HG03571 (cell line): Measurements from ENCODE around the gene UCKL1.

Source experiments
- ATAC-seq: cut with Tn5 transposase; IDR thresholded peaks from one replicate; pipeline ENCODE4 v1.9.1; 2021; ENCODE audit not compliant: unreplicated experiment

The UCKL1 gene

GRCh38 chr20:63959699-63960075 lies 3.5 kb upstream of the UCKL1 start:
- no peak for ATAC-seq

DNA sequence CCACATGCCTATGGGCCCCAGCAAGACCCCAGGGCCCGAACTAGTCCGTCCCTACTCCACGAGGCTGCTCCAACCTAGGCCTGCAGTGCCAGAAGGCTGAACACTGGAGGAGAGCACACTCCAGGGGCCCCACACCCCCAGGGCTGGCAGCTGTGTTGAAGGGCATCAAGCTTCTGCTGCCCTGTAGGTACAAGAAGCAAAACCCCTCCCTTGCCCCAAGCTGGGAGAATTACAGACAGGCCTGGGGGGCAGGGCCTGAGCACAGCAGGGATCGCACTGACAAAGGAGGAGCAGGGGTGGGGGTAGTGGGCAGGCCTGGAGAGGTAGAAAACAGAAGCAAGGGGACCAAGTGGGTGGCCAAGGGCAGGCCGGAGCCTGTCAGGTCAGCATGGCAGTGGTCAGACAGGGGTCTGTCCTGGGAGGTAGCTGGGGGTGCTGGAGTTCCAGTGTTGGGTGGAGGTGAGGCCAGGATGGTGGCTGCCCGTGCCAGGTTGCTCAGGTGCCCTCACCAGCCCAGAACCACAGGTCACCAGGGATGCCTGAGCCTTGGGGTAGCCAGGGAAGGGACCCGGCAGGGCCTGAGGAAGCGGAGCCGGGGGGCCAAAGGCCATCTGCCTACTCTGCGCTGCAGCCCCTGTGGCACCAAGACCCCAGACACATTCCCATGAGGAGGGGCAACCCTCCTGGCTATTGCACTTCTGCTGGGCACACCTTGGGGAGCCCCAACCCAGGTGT lies 2.9 kb upstream of the UCKL1 start:
- no peak for ATAC-seq

DNA sequence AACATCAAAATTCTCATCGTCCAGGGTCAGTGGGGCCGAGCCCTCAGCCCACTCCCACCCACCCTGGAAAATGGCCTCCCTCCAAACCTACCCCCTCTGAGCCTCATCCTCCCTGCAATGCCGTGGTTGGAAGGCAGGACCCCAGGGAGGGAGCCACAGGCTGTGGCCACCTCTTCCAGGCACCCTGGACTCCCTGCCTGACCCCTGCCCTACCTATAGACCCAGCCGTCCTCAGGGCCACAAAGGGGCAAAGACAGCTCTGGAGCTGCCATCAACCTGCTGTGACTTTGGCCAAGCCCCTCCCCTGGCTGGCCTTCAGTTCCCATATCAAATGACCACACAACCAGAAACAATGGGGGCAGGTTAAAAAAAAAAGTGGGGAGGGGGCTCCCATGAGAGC lies 2.3 kb upstream of the UCKL1 start:
- no peak for ATAC-seq

DNA sequence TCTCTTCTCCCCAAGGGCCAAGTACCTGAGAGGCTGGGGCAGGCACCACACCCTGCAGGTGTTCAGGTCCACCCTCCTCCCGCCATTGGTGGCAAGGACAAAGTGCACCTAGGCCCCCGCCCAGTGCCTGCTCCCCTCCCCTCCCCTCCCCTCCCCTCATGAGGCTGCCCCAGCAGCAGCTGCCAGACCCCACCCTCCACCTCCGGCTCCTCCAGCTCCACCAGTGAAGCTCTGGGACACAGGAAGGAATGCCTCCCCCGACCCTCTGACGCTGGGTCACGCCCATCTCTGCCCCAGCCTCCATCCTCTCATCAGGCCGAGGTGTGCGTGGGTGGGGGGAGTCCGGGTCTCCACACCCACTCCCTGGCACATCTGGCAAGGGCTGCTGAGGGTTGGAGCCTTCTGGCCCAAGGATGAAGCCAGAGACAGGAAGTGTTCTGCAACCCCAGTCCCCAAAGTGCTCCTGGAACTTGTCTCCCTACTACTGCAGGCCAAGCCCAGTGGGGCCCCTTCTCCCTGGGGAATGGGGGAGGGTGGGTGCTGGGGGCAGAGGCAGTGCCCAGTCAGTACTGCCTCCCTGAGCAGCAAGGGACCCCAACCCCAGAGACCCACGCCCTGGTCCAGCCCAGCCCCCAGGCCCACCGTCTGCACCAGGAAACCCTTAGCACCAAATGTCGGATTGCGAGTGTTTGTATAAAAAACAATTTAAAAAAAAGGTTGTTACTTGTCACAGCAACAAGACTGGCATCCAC lies 1.6 kb upstream of the UCKL1 start:
- ATAC-seq, result no peak

DNA sequence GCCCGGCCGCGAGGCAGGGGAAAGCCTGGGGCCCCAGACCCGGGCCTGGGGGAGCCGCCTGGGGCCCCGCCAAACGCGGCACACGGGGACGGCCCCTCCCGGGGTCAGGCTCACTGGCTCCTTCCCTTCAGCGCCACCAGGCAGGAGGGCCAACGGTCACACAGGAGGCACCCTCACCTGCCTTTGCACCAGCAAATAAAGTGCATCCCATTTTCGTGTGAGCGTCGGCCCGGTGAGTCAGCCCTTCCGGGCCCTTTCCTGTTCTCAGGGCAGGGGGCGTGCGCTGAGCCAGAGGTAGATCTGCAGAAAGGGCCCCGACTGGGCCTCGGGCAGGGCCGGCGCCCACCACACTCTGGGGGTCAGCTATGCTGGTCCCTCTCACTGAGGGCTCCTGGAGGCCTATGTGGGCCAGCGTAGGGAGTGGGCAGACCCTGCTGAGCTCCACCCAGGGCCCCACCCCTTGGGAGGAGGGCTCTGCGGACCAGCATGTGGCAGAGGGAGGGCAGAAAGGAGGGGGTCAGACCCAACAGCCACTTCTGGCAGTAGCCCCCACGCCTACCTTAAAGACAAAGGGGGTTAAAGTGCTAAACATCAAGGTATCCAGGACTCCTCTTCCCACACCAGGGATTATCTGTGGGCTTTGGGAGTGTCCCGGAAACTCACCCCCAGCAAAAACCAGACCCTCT lies 931 bp upstream of the UCKL1 start:
- no peak for ATAC-seq

GRCh38 chr20:63956664-63957003 lies 418 bp upstream of the UCKL1 start:
- ATAC-seq, result peak; percentile 5

DNA sequence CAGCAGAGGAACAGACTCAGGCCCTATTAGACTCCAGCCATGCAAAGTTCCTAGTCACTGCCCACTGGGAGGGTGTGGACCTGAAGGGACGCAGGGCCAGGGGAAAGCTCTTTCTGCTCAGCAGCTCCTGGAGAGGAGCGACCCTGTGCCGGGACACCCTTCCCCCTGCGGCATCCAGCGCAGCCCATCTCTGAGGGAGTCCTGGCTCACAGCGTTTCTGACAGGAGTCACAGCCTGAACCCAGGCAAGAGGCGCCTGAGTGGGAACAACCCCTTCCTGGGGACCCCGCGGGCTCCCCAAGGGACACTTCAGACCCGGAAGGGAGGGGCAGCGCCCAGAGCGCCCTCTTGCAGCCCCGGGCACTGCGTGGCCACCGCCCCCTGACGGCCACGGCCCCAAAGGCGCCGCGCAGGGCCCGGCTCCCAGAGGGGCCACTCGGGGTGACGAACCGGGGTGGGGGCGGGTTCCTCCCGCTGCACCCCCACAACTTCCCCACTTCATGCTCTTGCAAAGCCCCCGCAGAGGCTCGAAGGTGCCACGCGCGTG lies 862 bp downstream of the UCKL1 start:
- peak; percentile 9 for ATAC-seq

DNA sequence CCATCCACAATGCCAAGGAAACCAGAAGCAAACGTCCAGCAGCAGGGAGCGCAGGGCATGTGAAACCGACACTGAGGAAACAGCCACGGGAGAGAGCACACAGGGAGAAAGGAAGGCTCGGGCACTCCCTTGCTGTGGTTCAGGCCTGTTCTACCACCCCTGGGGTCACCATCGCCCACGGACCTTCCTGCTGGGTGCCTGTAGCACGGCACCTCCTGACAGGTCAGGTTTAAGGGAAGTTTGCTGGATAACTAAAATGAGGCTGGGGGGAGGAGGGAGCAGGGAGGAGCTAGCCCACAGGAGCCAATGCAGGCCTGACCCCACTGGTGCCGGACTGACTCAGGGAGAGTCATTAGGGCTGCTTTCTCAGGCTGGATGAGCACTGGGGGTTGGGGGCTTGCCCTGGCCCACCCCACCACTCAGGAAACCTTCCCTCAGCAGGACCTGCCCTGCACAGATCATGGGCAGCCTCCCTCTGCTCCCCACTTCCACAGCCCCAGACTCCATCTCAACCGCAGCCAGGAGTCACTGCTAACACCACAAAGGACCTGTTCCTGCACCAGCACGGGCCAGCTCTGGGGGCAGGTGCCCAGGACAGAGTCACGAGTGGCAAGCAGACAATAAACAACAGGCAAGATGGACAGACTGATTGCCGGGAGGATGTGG lies 2.3 kb downstream of the UCKL1 start:
- ATAC-seq, result no peak

DNA sequence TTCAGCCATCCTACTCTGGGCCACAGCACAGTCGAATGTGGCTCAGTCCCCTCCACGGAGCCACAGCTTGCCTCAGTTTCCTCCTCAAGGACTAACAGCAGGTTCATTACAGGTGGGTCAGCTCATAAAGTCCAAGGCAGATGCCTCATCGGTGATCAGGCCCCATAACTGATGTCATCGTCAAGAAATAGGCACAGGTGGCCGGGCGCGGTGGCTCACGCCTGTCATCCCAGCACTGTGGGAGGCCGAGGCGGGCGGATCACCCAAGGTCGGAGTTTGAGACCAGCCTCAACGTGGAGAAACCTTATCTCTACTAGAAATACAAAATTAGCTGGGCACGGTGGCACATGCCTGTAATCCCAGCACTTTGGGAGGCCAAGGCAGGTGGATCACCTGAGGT lies 3.4 kb downstream of the UCKL1 start:
- ATAC-seq, result no peak

- no peak for ATAC-seq
Observed at GRCh38 chr20:63952210-63952535, 4.0 kb downstream of the UCKL1 start.

DNA sequence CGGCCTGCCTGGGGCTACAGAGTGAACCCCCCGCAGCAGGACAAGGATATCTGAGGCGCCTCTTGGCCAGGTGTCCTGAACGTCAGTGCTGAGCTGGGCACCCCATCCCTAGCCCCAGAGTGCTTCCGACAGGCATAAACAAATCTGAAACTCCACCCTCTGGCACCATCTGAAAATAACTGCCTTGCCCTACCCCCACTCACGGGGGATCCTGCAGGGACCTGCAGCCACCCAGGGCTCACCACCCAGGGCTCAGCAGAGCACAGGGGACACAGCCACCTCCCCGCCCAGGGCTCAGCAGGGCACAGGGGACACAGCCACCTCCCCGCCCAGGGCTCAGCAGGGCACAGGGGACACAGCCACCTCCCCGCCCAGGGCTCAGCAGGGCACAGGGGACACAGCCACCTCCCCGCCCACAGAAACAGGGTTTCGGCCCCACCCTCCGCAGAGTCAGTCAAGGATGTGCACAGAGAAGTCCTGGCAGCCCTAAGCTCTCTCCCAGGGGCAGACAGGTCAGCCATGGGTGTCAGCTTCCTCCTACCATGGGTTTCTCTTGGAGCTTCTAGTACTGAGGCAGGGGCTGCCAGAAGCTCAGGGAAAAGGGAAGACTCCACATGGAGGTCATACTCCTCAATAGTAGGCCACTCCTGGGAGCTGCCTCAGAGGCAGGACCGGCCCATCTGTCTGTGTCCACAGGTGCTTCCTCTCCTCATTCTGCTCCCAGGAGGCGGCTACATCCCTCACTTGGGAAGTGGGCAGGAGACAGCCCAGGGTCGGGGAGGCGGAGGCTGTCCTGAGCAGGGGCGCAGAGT lies 4.6 kb downstream of the UCKL1 start:
- ATAC-seq, result no peak

- ATAC-seq, result no peak
Observed at GRCh38 chr20:63950701-63951397, 5.4 kb downstream of the UCKL1 start.

GRCh38 chr20:63947638-63948456 lies 8.4 kb downstream of the UCKL1 start:
- no peak for ATAC-seq

GRCh38 chr20:63946986-63947637 lies 9.1 kb downstream of the UCKL1 start:
- ATAC-seq, result no peak

DNA sequence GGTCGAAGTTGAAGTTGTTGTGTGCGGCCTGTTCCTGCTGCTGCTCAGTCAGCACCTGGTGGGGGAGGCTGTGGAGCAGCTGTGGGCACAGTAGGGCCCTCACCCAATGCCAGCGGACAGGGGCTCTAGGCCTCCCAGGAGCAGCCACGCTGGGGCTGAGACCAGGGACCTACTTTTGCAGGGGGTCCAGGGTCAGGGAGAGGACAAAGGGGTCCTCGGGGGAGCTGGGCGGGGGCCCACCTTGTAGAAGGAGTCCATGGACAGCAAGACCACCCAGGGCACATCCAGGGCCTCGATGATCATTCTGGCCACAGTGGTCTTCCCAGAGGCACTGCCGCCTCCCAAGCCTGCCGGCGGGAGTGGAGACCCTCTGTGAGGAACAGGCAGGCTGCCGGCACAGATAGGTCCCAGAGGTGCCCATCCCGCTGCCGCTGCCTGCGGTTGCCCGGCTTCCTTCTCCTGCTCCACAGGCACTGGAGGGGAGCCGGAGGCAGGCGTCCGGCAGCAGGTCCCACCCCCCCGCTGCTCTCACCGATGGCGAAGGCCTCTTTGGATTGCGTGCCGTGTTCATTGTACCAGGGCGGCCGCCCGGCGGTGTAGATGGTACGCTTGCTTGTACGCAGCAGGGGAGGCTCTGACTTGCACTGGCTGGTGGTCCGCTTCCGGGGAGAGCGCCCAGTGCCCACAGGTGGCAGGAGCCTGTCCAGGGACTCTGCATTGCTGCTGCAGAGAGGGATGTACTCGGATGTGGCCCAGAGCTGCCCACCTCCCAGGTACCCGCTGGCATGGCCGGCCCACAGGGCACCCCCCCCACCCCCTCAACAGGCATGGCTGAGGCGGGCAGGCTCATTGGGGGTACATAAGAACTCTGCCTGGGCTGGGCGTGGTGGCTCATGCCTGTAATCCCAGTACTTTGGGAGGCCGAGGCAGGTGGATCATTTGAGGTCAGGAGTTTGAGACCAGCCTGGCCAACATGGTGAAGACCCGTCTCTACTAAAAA lies 10.0 kb downstream of the UCKL1 start:
- ATAC-seq, result no peak

DNA sequence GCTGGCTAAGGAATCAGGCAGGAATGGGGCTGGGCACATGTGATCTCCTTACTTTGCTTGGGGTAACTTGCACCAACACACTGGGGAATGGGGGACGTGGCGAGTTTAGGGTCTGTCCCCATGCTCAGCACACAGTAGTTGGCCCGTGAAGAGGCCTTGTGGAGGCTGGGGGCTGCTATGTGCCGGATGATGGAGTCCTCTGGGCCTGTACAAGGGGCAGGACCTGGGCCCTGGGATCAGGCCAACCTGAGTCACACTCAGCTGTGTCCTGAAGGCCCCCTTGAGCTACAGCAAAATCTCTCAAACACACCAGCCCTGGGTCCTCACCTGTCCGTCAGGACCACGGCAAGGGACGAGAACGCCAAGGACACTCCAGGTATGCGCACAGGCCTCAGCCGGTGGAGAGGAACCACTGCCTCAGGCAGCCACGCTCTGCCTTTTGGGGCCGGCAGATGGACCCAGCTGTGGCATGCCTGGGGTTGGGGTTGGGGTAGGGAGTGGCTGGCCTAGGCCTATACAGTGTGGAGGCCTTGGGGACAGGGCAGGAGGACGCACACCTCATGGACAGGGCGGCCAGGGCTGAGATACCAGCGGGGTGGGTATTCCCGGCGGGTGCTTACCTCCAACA lies 11.1 kb downstream of the UCKL1 start:
- ATAC-seq, result no peak
